Measurements from ENCODE around the gene HMGN3.

The HMGN3 gene

GRCh38 chr6:79188107-79188506 is 46.4 kb downstream of the HMGN3 start:
- no peak for DNase-seq (ENCODE audit: low read depth in 3 of 3, low spot score in 1 of 3)

- DNase-seq (ENCODE audit: low read depth in 3 of 3, low spot score in 1 of 3) = no peak
Measured at GRCh38 chr6:79186564-79186963, 47.9 kb downstream of the HMGN3 start.

- DNase-seq (ENCODE audit: low read depth in 3 of 3, low spot score in 1 of 3) = no peak
Measured at GRCh38 chr6:79184641-79185040, 49.8 kb downstream of the HMGN3 start.

DNA sequence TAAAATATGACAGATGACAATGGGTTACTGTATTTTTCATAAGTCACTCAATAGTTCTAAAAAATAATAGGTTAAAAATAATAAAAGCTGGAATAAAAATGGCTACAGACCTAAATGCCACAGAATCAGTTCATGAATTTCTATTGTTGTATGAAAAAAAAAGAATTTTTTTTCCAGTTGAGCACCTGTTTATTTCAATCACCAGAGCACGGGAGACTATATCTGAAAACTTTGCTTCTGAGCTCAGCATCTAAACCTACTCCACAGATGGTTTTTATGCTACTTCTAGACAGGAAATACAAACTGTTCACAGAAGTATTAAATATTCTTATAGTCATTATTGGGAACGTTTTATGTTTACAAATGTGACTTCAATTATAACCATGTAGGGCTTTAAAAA is 50.4 kb downstream of the HMGN3 start:
- no peak for DNase-seq (ENCODE audit: low read depth in 3 of 3, low spot score in 1 of 3)

- DNase-seq (ENCODE audit: low read depth in 3 of 3, low spot score in 1 of 3) = no peak
Measured at GRCh38 chr6:79180052-79180451, 54.4 kb downstream of the HMGN3 start.

- no peak for DNase-seq (ENCODE audit: low read depth in 3 of 3, low spot score in 1 of 3)
Measured at GRCh38 chr6:79173378-79173777, 61.1 kb downstream of the HMGN3 start.

DNA sequence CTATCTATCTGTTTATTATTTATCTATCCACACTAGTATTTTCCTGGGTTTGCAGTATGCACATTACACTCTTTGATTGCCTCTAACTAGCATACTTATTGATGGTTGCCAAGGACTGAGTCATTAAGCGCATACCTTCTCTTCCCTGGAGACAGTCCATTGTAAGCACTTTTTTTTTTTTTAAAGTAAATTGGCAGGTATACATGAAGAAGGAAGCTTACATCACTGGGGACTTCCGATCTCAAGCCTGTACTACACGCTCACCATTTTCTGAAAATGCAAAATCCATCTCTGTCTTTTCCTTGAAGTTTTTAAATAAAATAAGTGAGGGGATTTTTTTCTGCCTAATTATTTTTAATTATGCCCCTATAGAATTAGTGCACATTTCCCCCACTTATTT is 63.5 kb downstream of the HMGN3 start:
- DNase-seq (ENCODE audit: low read depth in 3 of 3, low spot score in 1 of 3) = no peak

- no peak for DNase-seq (ENCODE audit: low read depth in 3 of 3, low spot score in 1 of 3)
Measured at GRCh38 chr6:79170431-79170830, 64.1 kb downstream of the HMGN3 start.

DNA sequence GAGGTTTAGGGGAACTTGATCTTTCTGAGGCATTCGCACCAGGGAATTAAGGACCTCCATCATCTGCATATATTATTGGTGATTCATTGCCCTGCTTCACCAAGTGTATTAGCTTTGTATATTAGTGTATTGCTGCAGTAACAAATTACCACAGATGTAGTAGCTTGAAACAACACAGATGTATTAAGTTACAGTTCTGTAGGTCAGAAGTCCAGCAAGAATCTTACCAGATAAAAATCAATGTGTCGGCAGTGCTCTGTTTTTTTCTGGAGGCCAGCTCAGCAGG is 65.8 kb downstream of the HMGN3 start:
- no peak for DNase-seq (ENCODE audit: low read depth in 3 of 3, low spot score in 1 of 3)

- no peak for DNase-seq (ENCODE audit: low read depth in 3 of 3, low spot score in 1 of 3)
Measured at GRCh38 chr6:79167931-79168694, 66.4 kb downstream of the HMGN3 start.

GRCh38 chr6:79159846-79160245 is 74.6 kb downstream of the HMGN3 start:
- no peak for DNase-seq (ENCODE audit: low read depth in 3 of 3, low spot score in 1 of 3)

DNA sequence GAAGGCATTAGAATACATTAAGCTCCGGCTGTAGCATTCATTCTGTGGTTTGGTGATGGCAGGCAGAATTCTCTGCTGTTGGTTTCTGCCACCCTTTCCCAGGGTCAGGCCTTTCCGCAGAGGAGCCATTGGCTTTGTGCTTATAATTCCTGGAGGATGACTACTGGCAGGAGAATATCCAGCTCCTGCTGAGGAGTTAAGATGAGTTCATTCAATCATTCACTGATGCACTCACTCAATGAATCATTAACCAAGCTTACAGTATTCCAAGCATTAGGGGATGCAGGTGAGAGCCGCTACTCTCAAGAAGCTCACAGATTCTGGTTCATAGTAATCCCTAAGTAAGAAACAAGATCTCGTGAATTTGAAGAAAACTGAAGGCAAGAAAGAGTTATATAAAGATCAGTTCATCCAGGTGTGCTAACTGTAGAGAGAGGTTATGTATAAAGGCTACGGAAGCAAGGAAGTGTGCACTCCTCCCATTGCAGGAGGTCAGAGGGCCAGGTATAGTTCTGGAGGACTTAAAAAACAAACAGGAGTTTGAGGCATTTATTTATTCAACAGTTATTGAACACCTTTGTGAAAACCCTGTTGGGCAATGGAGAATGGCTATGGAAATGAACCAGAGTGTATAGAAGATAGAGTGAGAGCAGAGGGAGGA is 75.5 kb downstream of the HMGN3 start:
- DNase-seq (ENCODE audit: low read depth in 3 of 3, low spot score in 1 of 3) = no peak

DNA sequence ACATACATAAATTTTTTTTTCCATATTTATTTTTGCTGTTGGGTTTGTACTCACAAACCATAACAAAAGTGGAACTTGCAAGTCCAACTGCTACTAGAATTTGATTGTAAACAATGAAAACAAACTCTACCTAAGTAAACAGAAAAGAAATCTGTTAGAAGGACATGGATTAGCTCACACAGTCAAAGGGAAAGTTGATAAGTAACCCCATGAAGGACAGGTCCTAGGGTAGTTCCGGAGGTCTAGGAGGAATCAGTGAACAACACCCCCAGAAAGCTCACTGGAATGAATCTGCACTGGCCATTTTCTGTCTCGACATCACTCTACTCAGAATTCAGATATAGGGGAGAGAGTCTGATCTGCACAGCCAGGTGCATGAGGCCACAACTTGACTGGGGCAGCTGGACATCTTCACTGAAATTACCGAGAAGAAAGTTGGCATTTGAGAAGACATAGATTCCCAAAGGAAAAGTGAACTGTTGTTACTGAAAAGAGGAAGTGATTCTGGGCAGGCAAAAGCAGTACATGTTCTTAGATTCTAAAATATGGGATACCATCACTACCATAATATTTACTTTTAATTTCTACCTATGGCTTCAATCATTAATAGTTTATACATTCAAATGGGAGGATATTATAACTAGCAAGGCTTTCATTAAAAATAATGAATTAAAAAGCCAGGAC is 76.4 kb downstream of the HMGN3 start:
- DNase-seq (ENCODE audit: low read depth in 3 of 3, low spot score in 1 of 3) = no peak

- no peak for DNase-seq (ENCODE audit: low read depth in 3 of 3, low spot score in 1 of 3)
Measured at GRCh38 chr6:79152269-79152737, 82.2 kb downstream of the HMGN3 start.

Data from stimulated activated CD4-positive, alpha-beta T cell treated with anti-CD3 and anti-CD28 coated beads, TNF-alpha, amount 100 ng/mL, for 1 hour (primary cell).